Psoas muscle (tissue), 8 donors: ENCODE results near the gene COA8. TPM values are rescaled to one million over a fixed set of nuclear protein-coding genes. Genes with fewer than 3 reads are reported as not detected.
A peak's percentile ranks its signal among the peaks of the same experiment; 100 is the strongest.

Experiments used
- ATAC-seq, 4 donors: fragments of 200-7000 bp; cut with Tn5 transposase; one replicate each; pipeline ENCODE4 v1.9.1; 2020; ENCODE audit warnings: moderate library complexity in 3 of 4, mild to moderate bottlenecking in 2 of 4
- DNase-seq, 2 donors: peaks; one replicate each; pipeline ENCODE4 v3.0.0-alpha.2; 2020
- H3K27ac ChIP-seq: fragments of 200-600 bp; one replicate; pipeline ENCODE4 v1.8.0; 2022
- H3K27me3 ChIP-seq, 3 donors: fragments of 200-600 bp in 1 of 3; one replicate each; pipeline versions ENCODE4 v1.6.1 to v1.8.0; 2013 to 2022; ENCODE audit warnings: low read length in 2 of 3, mild to moderate bottlenecking in 2 of 3, moderate library complexity in 1 of 3; ENCODE audit not compliant: insufficient read depth in 3 of 3
- H3K36me3 ChIP-seq, 2 donors: fragments of 200-600 bp in 1 of 2; one replicate each; pipeline versions ENCODE4 v1.6.1 to v1.8.0; 2013 to 2022; ENCODE audit warnings: low read depth in 1 of 2, mild to moderate bottlenecking in 1 of 2, moderate library complexity in 1 of 2; ENCODE audit not compliant: insufficient read depth in 1 of 2
- H3K4me1 ChIP-seq: fragments of 200-600 bp; one replicate; pipeline ENCODE4 v1.8.0; 2022
- H3K4me3 ChIP-seq: fragments of 200-600 bp; one replicate; pipeline ENCODE4 v1.8.0; 2022; ENCODE audit warnings: mild to moderate bottlenecking
- H3K9me3 ChIP-seq: fragments of 200-600 bp; one replicate; pipeline ENCODE4 v1.8.0; 2022
- WGBS, 3 donors: extraction: QIAGEN DNeasy Blood & Tissue Kit; methylation state at CpG; one replicate each; pipeline versions ENCODE4 v1.1.6 to v1.1.7; 2013; 5-methylcytosine and 5-hydroxymethylcytosine counted together
- intact Hi-C, 2 donors: fragments of 100-400 bp; cut with DNase I; formaldehyde crosslinking; loops; one replicate each; pipeline versions ENCODE4 v1.11.0 to v1.14.2; 2022
- polyA plus RNA-seq, 3 donors: library from polyadenylated mRNA; stranded (reverse); fragments of 200-250 nt; gene quantifications; one replicate each; pipeline ENCODE4 v1.2.3, GENCODE V29; 2013
- total RNA-seq, 4 donors: library from RNA; stranded (reverse); fragmentation: NEBNext Ultra II Directional in 2 of 4; extraction: Animal tissue kit (Norgen Biotek cat#: 25700) in 2 of 4; gene quantifications; one replicate each; pipeline versions ENCODE4 v1.2.1 to v1.2.4, GENCODE V29; 2021 to 2023
- TF ChIP-seq, protein P1 (sequence below): fragments of 200-600 bp; IDR thresholded peaks from one replicate; pipeline ENCODE4 v1.8.0; 2022; ENCODE audit warnings: antibody characterized with exemption
- donor health status: healthy with polysubstance abuse.
- donor health status: DM: no; HTN: no; CAD: no; lungs with moderate emphysema.
- donor health status: Bipolar disorder and iron deficiency.
- donor health status: healthy.
- donor health status: DM: yes; HTN: yes; CAD: no.
- donor health status: DM: no; HTN: no; CAD: no.
- donor health status: DM: no; HTN: no; CAD: no.
- donor health status: DM: yes; HTN: yes; CAD: no.

The COA8 gene
- total and polyA plus RNA-seq, 7 donors, result 73.6 to 171 (median 101) TPM

DNA sequence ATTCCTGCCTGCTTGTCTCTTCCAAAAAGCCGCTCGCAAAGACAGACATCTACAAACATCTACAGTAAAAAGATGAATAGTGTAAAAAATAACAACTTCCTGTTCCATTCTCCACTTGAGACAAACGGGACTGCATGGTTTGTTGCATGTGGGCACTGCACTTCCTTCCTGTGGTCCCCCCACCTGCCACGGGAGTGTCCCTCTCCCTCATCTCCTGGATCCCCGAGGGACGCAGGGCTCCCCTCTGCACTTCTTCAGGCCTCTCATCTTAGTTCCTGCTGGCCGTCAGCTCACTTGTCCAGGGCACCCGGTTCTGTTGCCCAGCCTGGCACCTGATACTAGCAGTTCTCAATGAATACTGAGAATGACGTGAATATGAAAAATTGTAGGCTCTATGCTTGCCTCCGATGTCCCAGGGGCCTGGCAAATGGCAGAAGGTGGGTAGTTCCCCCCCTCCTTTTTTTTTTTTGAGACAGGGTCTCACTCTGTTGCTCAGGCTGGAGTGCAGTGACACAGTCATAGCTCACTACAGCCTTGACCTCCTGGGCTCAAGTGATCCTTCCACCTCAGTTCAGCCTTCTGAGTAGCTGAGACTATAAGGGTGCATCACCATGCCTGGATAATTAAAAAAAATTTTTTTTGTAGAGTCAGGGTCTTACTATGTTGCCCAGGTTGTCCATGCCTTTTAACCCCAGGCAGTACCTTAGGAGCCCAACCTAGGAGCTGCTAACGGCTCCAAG, 62.8 kb downstream of the COA8 start:
- H3K36me3 ChIP-seq, result no peaks in the 10 kb centered on the region
- DNase-seq (no peak), ATAC-seq (no peak)
- H3K4me1 ChIP-seq, result peaks cover 33% of the 10 kb centered on the region
- 70 to 71% (median 71%) methylated on average over 11 of the region's 11 CpGs for WGBS, 3 donors
- TF ChIP-seq, protein P1, sequence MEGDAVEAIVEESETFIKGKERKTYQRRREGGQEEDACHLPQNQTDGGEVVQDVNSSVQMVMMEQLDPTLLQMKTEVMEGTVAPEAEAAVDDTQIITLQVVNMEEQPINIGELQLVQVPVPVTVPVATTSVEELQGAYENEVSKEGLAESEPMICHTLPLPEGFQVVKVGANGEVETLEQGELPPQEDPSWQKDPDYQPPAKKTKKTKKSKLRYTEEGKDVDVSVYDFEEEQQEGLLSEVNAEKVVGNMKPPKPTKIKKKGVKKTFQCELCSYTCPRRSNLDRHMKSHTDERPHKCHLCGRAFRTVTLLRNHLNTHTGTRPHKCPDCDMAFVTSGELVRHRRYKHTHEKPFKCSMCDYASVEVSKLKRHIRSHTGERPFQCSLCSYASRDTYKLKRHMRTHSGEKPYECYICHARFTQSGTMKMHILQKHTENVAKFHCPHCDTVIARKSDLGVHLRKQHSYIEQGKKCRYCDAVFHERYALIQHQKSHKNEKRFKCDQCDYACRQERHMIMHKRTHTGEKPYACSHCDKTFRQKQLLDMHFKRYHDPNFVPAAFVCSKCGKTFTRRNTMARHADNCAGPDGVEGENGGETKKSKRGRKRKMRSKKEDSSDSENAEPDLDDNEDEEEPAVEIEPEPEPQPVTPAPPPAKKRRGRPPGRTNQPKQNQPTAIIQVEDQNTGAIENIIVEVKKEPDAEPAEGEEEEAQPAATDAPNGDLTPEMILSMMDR, result no peak
- no peaks in the 10 kb centered on the region for H3K9me3 ChIP-seq
- H3K27me3 ChIP-seq, result no peaks in the 10 kb centered on the region
- no peak overlapping the region for H3K4me3 ChIP-seq
- intact Hi-C loops, result loop anchor here in 1 of 2 donors (5.0 kb wide), 1 partner anchor 63 kb away; the partner anchor contains the start of genes BAG5 and COA8
- H3K27ac ChIP-seq, result no peak overlapping the region

DNA sequence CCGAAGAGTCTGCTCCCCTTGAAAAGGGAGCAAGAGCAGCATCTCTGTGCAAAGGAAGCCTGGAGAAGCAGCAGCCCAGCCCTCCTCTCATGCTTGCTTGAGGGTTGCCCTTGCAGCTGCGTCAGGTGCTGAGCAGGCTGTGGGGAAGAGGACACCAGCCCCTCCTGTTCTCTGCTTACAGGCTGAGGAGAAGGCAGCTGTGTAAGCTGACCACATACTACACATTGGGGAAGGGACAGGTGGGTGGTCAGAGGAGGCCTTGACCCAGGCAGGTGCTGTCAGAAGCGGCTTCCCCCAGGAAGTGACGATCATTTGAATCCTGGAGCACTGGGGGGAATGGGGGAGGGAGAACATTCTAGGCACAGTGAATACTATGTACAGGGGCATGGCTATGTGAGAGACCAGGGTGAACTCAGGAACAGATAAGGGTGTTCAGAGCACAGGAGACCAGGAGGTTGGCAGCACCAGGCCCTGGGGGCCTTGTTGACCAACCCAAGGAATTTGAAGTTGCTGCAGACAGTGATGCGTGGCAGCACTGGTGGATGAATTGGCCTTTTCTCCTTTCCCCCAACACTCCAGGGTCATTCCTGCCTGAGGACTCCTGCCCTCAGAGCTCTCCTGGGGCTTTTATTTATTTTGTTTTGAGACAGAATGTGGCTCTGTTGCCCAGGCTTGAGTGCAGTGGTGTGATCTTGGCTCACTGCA, 63.5 kb downstream of the COA8 start:
- Histone ChIP-seq H3K9me3 (no peaks in the 10 kb centered on the region), H3K36me3 (no peaks in the 10 kb centered on the region), H3K4me1 (peaks cover 37% of the 10 kb centered on the region), H3K27ac (peak overlapping the region; percentile 4), H3K4me3 (no peak overlapping the region), H3K27me3 (no peaks in the 10 kb centered on the region)
- TF ChIP-seq, protein P1, result no peak
- no peak for ATAC-seq
- intact Hi-C loops, result loop anchor here in 1 of 2 donors (5.0 kb wide), 1 partner anchor 64 kb away; the partner anchor contains the start of genes BAG5 and COA8
- DNase-seq, result no peak
- 74 to 93% (median 91%) methylated on average over 5 of the region's 5 CpGs for WGBS, 3 donors

DNA sequence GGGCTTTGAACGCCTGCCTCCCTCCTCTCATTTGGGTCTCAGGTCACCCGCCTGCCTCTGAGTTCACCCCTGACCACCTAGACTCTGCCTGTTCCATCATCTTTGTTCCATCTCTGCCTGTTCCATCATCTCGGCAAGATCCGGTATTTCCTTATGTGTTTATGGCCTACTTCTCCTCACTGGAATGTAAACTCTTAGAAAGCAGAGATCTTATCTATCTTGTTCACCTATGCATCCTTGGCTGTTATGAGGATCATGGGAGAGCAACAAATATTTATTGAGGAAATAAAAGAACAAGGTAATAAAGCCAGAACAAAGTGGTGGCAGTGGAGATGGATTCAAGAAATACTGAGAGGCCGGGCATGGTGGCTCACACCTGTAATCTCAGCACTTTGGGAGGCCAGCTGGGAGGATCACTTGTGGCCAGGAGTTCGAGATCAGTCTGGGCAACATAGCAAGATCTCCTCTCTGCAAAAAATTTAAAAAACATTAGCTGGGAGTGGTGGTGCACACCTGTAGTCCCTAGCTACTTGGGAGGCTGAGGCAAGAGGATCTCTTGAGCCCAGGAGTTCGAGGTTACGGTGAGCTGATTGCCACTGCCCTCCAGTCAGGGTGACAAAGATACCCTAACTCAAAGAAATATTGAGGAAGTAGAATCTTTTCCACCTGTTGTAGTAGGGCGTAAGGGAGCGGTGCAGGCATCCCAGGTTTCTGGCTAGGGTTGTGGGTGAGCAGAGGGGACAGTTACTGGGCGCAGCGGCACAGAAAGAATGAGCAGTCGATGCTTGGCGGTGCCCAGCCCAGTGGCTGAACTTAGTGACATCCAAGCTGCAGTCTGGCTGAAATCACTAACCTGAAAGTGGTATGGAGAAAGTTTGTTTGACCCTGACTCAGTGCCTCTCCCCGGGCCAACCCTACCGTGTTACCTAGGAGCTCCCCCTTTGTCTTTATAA, 64.6 kb downstream of the COA8 start:
- TF ChIP-seq, protein P1, result no peak
- intact Hi-C loops, result loop anchor here in 1 of 2 donors (5.0 kb wide), 1 partner anchor 65 kb away; the partner anchor contains the start of genes BAG5 and COA8
- no peak for ATAC-seq

DNA sequence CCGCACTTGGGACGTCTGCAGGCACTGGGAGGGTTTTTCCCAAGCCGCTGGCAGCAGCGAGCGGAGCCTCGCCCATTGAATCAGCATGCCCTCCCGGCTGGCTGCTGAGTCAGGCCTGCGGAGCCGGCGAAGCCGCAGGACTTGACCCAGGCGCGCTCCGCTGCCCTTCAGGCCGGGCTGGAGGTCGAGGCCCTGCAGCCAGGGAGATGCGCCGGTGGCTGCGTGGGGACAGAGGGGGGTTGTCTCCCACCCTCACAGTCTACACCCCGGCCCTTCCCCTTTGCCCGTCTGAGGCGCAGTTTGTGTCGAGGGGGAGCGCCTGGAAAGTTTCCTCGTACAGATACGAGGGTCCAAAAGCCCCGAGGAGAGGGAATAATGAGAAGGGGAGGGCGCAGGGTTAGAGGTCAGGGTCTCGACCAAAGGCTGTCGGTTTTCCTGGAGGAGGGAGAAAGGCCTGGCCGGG, 65.5 kb downstream of the COA8 start:
- Histone ChIP-seq H3K4me1 (peaks cover 49% of the 10 kb centered on the region), H3K9me3 (no peaks in the 10 kb centered on the region), H3K4me3 (peak overlapping the region; percentile 76), H3K27ac (peak overlapping the region; percentile 88), H3K27me3 (no peaks in the 10 kb centered on the region), H3K36me3 (peaks cover 0 to 15% of the 10 kb centered on the region in 2 donors)
- ATAC-seq (peak; percentile 69 to 83 (median 82)), DNase-seq (peak; percentile 85 to 91)
- 1 to 2% (median 1%) methylated on average over 29 to 31 of the region's 31 CpGs for WGBS, 3 donors
- intact Hi-C loops, result loop anchor here in 1 of 2 donors (5.0 kb wide), 1 partner anchor 66 kb away; the partner anchor contains the start of genes BAG5 and COA8
- TF ChIP-seq, protein P1, result no peak

More for the DNA sequence above, 64.6 kb downstream of the COA8 start:
- WGBS, 3 donors, result 92 to 95% (median 94%) methylated on average over 16 of the region's 16 CpGs
- Histone ChIP-seq H3K4me1 (peaks cover 44% of the 10 kb centered on the region), H3K9me3 (no peaks in the 10 kb centered on the region), H3K27me3 (no peaks in the 10 kb centered on the region), H3K4me3 (peak overlapping the region; percentile 76), H3K27ac (peak overlapping the region; percentile 88), H3K36me3 (peaks cover 0 to 7% of the 10 kb centered on the region in 2 donors)
- no peak for DNase-seq
